HEK293 (cell line): ENCODE measurements around the gene CHSY1.

Experiments used
- TCF7L2 ChIP-seq: IDR thresholded peaks from 2 replicates; pipeline ENCODE4 v1.6.1; 2011; ENCODE audit warnings: low read depth, mild to moderate bottlenecking, inconsistent platforms, low read length, moderate library complexity, borderline replicate concordance
- ZEB2 ChIP-seq: fragments of 450-650 bp; formaldehyde crosslinking; IDR thresholded peaks from 2 replicates; pipeline ENCODE4 v1.5.1; 2016; ENCODE audit warnings: missing biosample characterization, missing genetic modification characterization
- ZNF510 ChIP-seq: fragments of 450-650 bp; formaldehyde crosslinking; IDR thresholded peaks from 2 replicates; pipeline ENCODE4 v1.5.1; 2018; ENCODE audit warnings: mild to moderate bottlenecking, missing genetic modification characterization, missing biosample characterization; ENCODE audit not compliant: insufficient replicate concordance
- ZNF571 ChIP-seq: fragments of 450-650 bp; formaldehyde crosslinking; IDR thresholded peaks from 2 replicates; pipeline ENCODE4 v1.5.0; 2017; ENCODE audit warnings: missing biosample characterization, missing genetic modification characterization
- ZNF629 ChIP-seq: fragments of 450-650 bp; formaldehyde crosslinking; IDR thresholded peaks from 2 replicates; pipeline ENCODE4 v1.5.1; 2017; ENCODE audit warnings: missing biosample characterization, missing genetic modification characterization
- ZNF777 ChIP-seq: fragments of 450-650 bp; formaldehyde crosslinking; IDR thresholded peaks from 2 replicates; pipeline ENCODE4 v1.5.1; 2017; ENCODE audit warnings: missing biosample characterization, missing genetic modification characterization, borderline replicate concordance
- ZNF843 ChIP-seq: fragments of 450-650 bp; formaldehyde crosslinking; IDR thresholded peaks from 2 replicates; pipeline ENCODE4 v1.5.1; 2016; ENCODE audit warnings: missing biosample characterization, missing genetic modification characterization
- TF ChIP-seq, protein P1 (sequence below): fragments of 450-650 bp; formaldehyde crosslinking; IDR thresholded peaks from 2 replicates; pipeline ENCODE4 v1.5.1; 2016; ENCODE audit warnings: missing biosample characterization, missing genetic modification characterization
- TF ChIP-seq, protein P2 (sequence below): fragments of 450-650 bp; formaldehyde crosslinking; IDR thresholded peaks from 2 replicates; pipeline ENCODE4 v1.5.1; 2016; ENCODE audit warnings: missing biosample characterization, missing genetic modification characterization

GRCh38 chr15:101137312-101137940 is 114.4 kb downstream of the CHSY1 start:
- TF ChIP-seq, protein P1, sequence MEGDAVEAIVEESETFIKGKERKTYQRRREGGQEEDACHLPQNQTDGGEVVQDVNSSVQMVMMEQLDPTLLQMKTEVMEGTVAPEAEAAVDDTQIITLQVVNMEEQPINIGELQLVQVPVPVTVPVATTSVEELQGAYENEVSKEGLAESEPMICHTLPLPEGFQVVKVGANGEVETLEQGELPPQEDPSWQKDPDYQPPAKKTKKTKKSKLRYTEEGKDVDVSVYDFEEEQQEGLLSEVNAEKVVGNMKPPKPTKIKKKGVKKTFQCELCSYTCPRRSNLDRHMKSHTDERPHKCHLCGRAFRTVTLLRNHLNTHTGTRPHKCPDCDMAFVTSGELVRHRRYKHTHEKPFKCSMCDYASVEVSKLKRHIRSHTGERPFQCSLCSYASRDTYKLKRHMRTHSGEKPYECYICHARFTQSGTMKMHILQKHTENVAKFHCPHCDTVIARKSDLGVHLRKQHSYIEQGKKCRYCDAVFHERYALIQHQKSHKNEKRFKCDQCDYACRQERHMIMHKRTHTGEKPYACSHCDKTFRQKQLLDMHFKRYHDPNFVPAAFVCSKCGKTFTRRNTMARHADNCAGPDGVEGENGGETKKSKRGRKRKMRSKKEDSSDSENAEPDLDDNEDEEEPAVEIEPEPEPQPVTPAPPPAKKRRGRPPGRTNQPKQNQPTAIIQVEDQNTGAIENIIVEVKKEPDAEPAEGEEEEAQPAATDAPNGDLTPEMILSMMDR (tag by site-specific recombination), result no peak
- TF ChIP-seq ZNF777 (no peak), ZNF629 (tag by site-specific recombination) (no peak), TCF7L2 (no peak), ZNF510 (no peak), ZNF843 (tag by site-specific recombination) (no peak), ZEB2 (tag by site-specific recombination) (no peak), ZNF571 (tag by site-specific recombination) (no peak)
- TF ChIP-seq, protein P2, sequence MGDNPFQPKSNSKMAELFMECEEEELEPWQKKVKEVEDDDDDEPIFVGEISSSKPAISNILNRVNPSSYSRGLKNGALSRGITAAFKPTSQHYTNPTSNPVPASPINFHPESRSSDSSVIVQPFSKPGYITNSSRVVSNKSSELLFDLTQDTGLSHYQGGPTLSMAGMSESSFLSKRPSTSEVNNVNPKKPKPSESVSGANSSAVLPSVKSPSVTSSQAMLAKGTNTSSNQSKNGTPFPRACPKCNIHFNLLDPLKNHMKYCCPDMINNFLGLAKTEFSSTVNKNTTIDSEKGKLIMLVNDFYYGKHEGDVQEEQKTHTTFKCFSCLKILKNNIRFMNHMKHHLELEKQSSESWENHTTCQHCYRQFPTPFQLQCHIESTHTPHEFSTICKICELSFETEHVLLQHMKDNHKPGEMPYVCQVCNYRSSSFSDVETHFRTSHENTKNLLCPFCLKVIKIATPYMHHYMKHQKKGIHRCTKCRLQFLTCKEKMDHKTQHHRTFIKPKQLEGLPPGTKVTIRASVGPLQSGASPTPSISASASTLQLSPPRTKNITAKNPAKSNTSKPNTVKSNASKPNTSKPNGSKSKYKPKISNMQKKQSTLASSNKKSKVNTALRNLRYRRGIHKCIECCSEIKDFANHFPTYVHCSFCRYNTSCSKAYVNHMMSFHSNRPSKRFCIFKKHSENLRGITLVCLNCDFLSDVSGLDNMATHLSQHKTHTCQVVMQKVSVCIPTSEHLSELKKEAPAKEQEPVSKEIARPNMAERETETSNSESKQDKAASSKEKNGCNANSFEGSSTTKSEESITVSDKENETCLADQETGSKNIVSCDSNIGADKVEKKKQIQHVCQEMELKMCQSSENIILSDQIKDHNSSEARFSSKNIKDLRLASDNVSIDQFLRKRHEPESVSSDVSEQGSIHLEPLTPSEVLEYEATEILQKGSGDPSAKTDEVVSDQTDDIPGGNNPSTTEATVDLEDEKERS (tag by site-specific recombination), result no peak
